Thymus (tissue), 11 donors: ENCODE data around the gene PAOX. TPM values are rescaled to one million over a fixed set of nuclear protein-coding genes. Genes with fewer than 3 reads are reported as not detected.

Experiments used
- DNase-seq, 9 donors: peaks; one replicate each; pipeline ENCODE4 v3.0.0-alpha.2; 2013; ENCODE audit warnings: low spot score in 9 of 9, low read depth in 6 of 9, missing footprints in 1 of 9
- H3K27ac ChIP-seq, 2 donors: one replicate each; pipeline ENCODE4 v1.5.1; 2013; ENCODE audit warnings: control low read depth in 1 of 2, low read depth in 1 of 2, low read length in 1 of 2, mild to moderate bottlenecking in 1 of 2, moderate library complexity in 1 of 2
- H3K27me3 ChIP-seq, 2 donors: one replicate each; pipeline ENCODE4 v1.5.1; 2013; ENCODE audit warnings: low read length in 1 of 2; ENCODE audit not compliant: control insufficient read depth in 2 of 2, insufficient read depth in 1 of 2
- H3K36me3 ChIP-seq, 2 donors: one replicate each; pipeline ENCODE4 v1.5.1; 2013; ENCODE audit warnings: low read length in 1 of 2, mild to moderate bottlenecking in 1 of 2, moderate library complexity in 1 of 2; ENCODE audit not compliant: control insufficient read depth in 2 of 2, insufficient read depth in 2 of 2
- H3K4me1 ChIP-seq, 2 donors: one replicate each; pipeline ENCODE4 v1.5.1; 2013; ENCODE audit warnings: low read length in 2 of 2; ENCODE audit not compliant: control insufficient read depth in 2 of 2, insufficient read depth in 2 of 2
- H3K4me3 ChIP-seq, 2 donors: one replicate each; pipeline ENCODE4 v1.5.1; 2013; ENCODE audit warnings: low read length in 2 of 2, control low read depth in 1 of 2, mild to moderate bottlenecking in 1 of 2
- H3K9me3 ChIP-seq, 2 donors: one replicate each; pipeline ENCODE4 v1.5.1; 2013; ENCODE audit warnings: low read length in 1 of 2, mild to moderate bottlenecking in 1 of 2; ENCODE audit not compliant: control insufficient read depth in 2 of 2, insufficient read depth in 1 of 2
- WGBS: extraction: QIAGEN DNeasy Blood & Tissue Kit; methylation state at CpG from one replicate; pipeline ENCODE4 v1.1.7; 2013; 5-methylcytosine and 5-hydroxymethylcytosine counted together
- polyA plus RNA-seq: library from polyadenylated mRNA; stranded (reverse); fragments of 200-250 nt; gene quantifications from one replicate; pipeline ENCODE4 v1.2.3, GENCODE V29; 2013
- total RNA-seq: library from RNA; stranded (reverse); fragments of 120-200 nt; gene quantifications from one replicate; pipeline ENCODE4 v1.2.4, GENCODE V29; 2013
- donor health status: healthy.

PAOX gene
- total and polyA plus RNA-seq, 2 donors = 2.9 to 6.5 TPM

DNA sequence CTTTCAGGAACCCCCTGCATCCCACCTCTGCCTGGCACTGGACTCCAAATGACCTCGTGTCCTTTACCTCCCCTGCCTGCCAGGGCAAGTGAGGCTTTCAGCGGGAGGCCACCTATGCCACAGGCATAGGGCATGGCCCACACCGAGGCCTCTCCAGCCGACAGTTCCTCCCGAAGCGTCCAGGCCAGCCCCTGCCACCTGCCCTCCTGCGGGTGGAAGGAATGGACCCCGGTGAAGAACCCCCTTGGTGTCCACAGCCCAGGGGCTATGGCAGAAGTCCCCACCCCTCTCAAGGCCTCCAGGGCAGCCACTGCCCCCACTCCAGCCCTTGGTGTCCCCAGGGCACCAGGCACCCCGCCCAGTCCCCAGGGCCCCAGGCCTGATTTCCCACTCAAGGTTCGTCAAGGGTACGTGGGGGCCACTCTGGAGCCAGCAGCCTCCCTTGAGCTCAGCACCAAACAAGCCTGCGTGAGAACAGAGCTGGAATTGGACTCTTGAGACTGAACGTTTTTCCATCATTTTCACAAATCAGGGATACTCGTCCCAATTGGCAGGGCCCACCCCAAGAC lies 24.3 kb upstream of the PAOX start:
- H3K27ac ChIP-seq = no peak overlapping the region
- H3K4me1 ChIP-seq = peaks cover 9 to 12% of the 10 kb centered on the region in 2 donors
- H3K36me3 ChIP-seq = no peaks in the 10 kb centered on the region
- H3K4me3 ChIP-seq = no peak overlapping the region
- no peak for DNase-seq
- no peaks in the 10 kb centered on the region for H3K9me3 ChIP-seq
- H3K27me3 ChIP-seq = peaks cover 0 to 23% of the 10 kb centered on the region in 2 donors
- 97% methylated on average over 14 of the region's 14 CpGs for WGBS

- 80% methylated on average over 6 of the region's 6 CpGs for WGBS
- no peaks in the 10 kb centered on the region for H3K36me3 ChIP-seq
- H3K27ac ChIP-seq = no peak overlapping the region
- H3K4me3 ChIP-seq = no peak overlapping the region
- peaks cover 0 to 23% of the 10 kb centered on the region in 2 donors for H3K27me3 ChIP-seq
- H3K9me3 ChIP-seq = no peaks in the 10 kb centered on the region
- DNase-seq = no peak
- H3K4me1 ChIP-seq = peaks cover 9 to 12% of the 10 kb centered on the region in 2 donors
Measured at GRCh38 chr10:133355266-133355665, 23.8 kb upstream of the PAOX start.

GRCh38 chr10:133355991-133356390 lies 23.1 kb upstream of the PAOX start:
- peaks cover 0 to 23% of the 10 kb centered on the region in 2 donors for H3K27me3 ChIP-seq
- H3K27ac ChIP-seq = no peak overlapping the region
- no peak for DNase-seq
- H3K36me3 ChIP-seq = no peaks in the 10 kb centered on the region
- no peaks in the 10 kb centered on the region for H3K9me3 ChIP-seq
- peaks cover 9 to 12% of the 10 kb centered on the region in 2 donors for H3K4me1 ChIP-seq
- H3K4me3 ChIP-seq = no peak overlapping the region
- WGBS = 98% methylated on average over 3 of the region's 3 CpGs

GRCh38 chr10:133356549-133357284 lies 22.3 kb upstream of the PAOX start:
- no peaks in the 10 kb centered on the region for H3K9me3 ChIP-seq
- peak overlapping the region; percentile 48 to 61 for H3K4me3 ChIP-seq
- no peaks in the 10 kb centered on the region for H3K36me3 ChIP-seq
- peaks cover 0 to 21% of the 10 kb centered on the region in 2 donors for H3K27me3 ChIP-seq
- WGBS = 59% methylated on average over 27 of the region's 27 CpGs
- no peak for DNase-seq
- peaks cover 9 to 12% of the 10 kb centered on the region in 2 donors for H3K4me1 ChIP-seq
- no peak overlapping the region for H3K27ac ChIP-seq

DNA sequence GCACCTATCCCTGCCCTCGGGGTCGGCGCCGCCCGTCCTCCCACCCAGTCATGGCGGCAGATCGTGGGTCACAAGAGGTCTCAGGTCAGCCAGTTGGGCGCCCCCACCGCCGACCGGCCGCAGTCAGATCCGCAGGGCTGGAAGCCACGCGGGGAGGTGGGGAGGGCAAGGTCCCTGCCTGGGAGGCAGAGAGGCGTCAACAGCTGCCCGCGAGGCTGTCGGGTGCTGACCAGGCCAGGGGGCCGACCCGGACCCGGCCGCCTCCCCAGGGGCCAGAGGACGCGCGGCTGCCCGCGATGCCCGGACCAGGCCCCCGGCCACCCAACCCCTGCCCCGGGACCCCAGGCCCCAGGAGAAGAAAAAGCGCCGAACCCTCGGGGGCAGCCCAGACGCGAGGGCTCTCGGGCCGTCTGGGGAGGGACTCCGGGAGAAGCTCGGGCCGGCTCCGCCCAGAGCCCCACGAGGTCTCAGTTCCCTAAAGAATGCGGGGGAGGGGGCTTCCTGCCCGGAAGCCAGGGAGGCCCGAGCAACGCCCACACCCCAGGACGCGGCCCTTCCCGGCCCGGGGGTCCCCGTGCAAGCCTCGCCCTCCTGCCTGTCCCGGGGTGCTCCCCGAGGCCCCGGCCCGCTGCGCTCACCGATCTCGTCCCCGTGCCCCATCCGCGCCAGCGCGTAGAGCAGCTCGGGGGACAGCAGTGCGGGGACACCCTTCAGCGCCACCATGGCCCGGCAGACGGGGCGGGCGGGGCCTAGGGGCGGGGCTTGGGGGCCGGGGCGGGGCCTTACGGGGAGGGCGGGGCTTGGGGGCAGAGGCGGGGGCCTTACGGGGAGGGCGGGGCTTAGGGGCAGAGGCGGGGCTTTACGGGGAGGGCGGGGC lies 21.5 kb upstream of the PAOX start, which contains the start of gene FUOM:
TSS of gene FUOM (minus strand) at position 735 of the 877 bp plus-strand sequence. CDS start at position 723, 12 bp downstream.
- peaks cover 9 to 12% of the 10 kb centered on the region in 2 donors for H3K4me1 ChIP-seq
- peak in 4 of 9 donors; percentile 42 to 74 (median 53) for DNase-seq
- WGBS = 3% methylated on average over 83 of the region's 83 CpGs
- no peaks in the 10 kb centered on the region for H3K9me3 ChIP-seq
- H3K27ac ChIP-seq = no peak within 1 kb of the TSS
- peaks cover 0 to 21% of the 10 kb centered on the region in 2 donors for H3K27me3 ChIP-seq
- peak within 1 kb of the TSS; percentile 48 to 61 for H3K4me3 ChIP-seq
- peaks cover 2 to 3% of the 10 kb centered on the region in 2 donors for H3K36me3 ChIP-seq

DNA sequence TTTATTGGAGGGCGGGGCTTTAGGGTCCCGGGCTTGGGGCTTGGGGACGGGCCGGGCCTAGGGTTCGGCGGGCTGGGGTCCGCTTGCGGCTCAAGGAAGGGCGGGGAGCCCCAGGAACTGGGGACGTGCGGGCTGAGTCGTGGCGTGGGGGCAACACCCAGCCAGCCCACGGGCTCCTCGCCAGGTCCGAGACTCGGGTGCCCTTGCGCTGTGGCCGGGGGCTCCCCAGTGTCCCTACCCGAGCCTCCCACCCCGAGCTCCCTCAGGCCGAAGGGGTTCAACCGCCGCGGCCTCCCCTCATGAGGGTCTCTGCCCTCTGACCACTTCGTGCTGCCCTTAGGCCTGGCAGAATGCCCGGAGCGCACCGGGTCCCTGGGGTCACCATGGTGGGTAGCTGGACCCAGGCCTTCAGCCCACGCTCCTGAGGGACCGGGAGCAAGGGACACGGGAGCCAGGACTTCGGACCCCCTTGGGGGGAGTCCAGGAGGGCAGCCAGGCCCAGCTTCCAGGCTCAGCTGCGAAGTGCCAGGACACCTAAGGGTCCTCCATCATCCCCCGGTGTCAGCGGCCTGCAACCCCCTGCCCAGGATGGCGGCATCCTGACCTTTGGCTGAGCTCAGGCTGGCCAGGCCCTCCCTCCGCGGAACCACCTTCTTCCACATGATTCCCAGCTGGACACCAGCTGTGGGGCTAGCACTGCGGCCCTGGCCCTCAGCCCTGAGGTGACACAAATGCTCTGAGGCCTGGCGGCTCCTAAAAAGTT lies 20.7 kb upstream of the PAOX start:
- Histone ChIP-seq H3K27ac (no peak overlapping the region), H3K27me3 (peaks cover 0 to 21% of the 10 kb centered on the region in 2 donors), H3K36me3 (peaks cover 3 to 5% of the 10 kb centered on the region in 2 donors), H3K4me3 (no peak overlapping the region), H3K4me1 (peaks cover 9 to 12% of the 10 kb centered on the region in 2 donors), H3K9me3 (no peaks in the 10 kb centered on the region)
- 89% methylated on average over 41 of the region's 41 CpGs for WGBS
- DNase-seq = no peak

GRCh38 chr10:133358925-133359310 lies 20.1 kb upstream of the PAOX start:
- no peak for DNase-seq
- no peak overlapping the region for H3K27ac ChIP-seq

GRCh38 chr10:133359554-133359971 lies 19.5 kb upstream of the PAOX start:
- Histone ChIP-seq H3K4me1 (peaks cover 9 to 12% of the 10 kb centered on the region in 2 donors), H3K4me3 (no peak overlapping the region), H3K36me3 (peaks cover 5 to 7% of the 10 kb centered on the region in 2 donors), H3K27ac (no peak overlapping the region), H3K27me3 (peaks cover 0 to 21% of the 10 kb centered on the region in 2 donors), H3K9me3 (no peaks in the 10 kb centered on the region)
- 72% methylated on average over 6 of the region's 6 CpGs for WGBS
- no peak for DNase-seq

More at GRCh38 chr10:133358925-133359310, 20.1 kb upstream of the PAOX start:
- Histone ChIP-seq H3K27me3 (peaks cover 0 to 21% of the 10 kb centered on the region in 2 donors), H3K4me1 (peaks cover 9 to 12% of the 10 kb centered on the region in 2 donors), H3K36me3 (peaks cover 3 to 5% of the 10 kb centered on the region in 2 donors), H3K4me3 (no peak overlapping the region), H3K9me3 (no peaks in the 10 kb centered on the region)
- 95% methylated on average over 11 of the region's 11 CpGs for WGBS
